Nephron (organoid): ENCODE measurements around the gene TNS2.

Experiments
- H3K27ac Mint-ChIP-seq, 3 experiments: 2 replicates each; pipeline ENCODE4 v1.8.0; 2020; ENCODE audit warnings: mixed read lengths in 3 of 3, mild to moderate bottlenecking in 2 of 3, moderate library complexity in 1 of 3
- H3K27me3 Mint-ChIP-seq: 2 replicates; pipeline ENCODE4 v1.8.0; 2021; ENCODE audit warnings: low read depth, mild to moderate bottlenecking, moderate library complexity, mixed read lengths
- H3K36me3 Mint-ChIP-seq: 2 replicates; pipeline ENCODE4 v1.8.0; 2020; ENCODE audit warnings: low read depth, mixed read lengths
- H3K4me1 Mint-ChIP-seq: 2 replicates; pipeline ENCODE4 v1.8.0; 2020; ENCODE audit warnings: mixed read lengths
- H3K4me3 Mint-ChIP-seq, 3 experiments: 2 replicates each; pipeline ENCODE4 v1.8.0; 2020; ENCODE audit warnings: mild to moderate bottlenecking in 3 of 3, mixed read lengths in 3 of 3, moderate library complexity in 2 of 3
- H3K9me3 Mint-ChIP-seq: 2 replicates; pipeline ENCODE4 v1.8.0; 2020; ENCODE audit warnings: mixed read lengths
- CTCF ChIP-seq, 3 experiments: fragments of 200-600 bp; sonication (generic); IDR thresholded peaks; one replicate each; pipeline ENCODE4 v1.5.0; 2021; ENCODE audit warnings: antibody characterized with exemption in 3 of 3; ENCODE audit not compliant: unreplicated experiment in 3 of 3

TNS2 gene

DNA sequence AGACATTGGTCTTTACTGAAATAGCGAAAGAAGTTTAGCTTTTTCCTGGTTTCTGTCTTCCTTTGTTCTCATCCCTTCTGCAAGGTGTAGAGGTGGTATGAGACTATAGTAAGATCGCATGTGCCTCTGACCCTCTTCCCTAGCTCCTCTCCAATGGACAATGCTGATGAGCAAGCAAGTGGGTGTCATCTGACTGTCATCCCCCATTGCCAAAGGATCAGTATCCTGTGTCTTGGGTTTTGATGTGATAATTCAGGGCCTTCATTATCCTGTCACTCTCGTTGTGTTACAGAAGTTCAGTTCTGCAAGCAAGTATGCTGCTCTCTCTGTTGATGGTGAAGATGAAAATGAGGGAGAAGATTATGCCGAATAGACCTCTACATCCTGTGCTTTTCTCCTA is 10.0 kb upstream of the TNS2 start:
- Mint-ChIP-seq H3K4me3 (no peak overlapping the region), H3K27me3 (no peaks in the 10 kb centered on the region)
- no peak for TF ChIP-seq CTCF (IDR thresholded peaks at IDR 0.05; ENCODE audit: unreplicated experiment in 3 of 3)

GRCh38 chr12:53042607-53043454 is 7.0 kb upstream of the TNS2 start:
- Mint-ChIP-seq H3K27ac (peak overlapping the region; percentile 12 to 50 (median 25)), H3K4me1 (peaks cover 35% of the 10 kb centered on the region), H3K36me3 (peaks cover 30% of the 10 kb centered on the region), H3K9me3 (no peaks in the 10 kb centered on the region), H3K4me3 (peak overlapping the region; percentile 3 to 20 (median 18)), H3K27me3 (peaks cover 6% of the 10 kb centered on the region)
- TF ChIP-seq CTCF (IDR thresholded peaks at IDR 0.05; ENCODE audit: unreplicated experiment in 3 of 3), result no peak

More for the DNA sequence above, 10.0 kb upstream of the TNS2 start:
- peaks cover 16% of the 10 kb centered on the region for H3K4me1 Mint-ChIP-seq
- no peaks in the 10 kb centered on the region for H3K9me3 Mint-ChIP-seq
- peaks cover 52% of the 10 kb centered on the region for H3K36me3 Mint-ChIP-seq
- H3K27ac Mint-ChIP-seq, result peak overlapping the region in 1 of 3 experiments; percentile 40

GRCh38 chr12:53044052-53044581 is 5.7 kb upstream of the TNS2 start:
- peak overlapping the region; percentile 87 to 100 (median 97) for H3K27ac Mint-ChIP-seq
- H3K4me3 Mint-ChIP-seq, result peak overlapping the region; percentile 23 to 96 (median 94)
- H3K4me1 Mint-ChIP-seq, result peaks cover 48% of the 10 kb centered on the region
- H3K27me3 Mint-ChIP-seq, result peaks cover 6% of the 10 kb centered on the region
- TF ChIP-seq CTCF (IDR thresholded peaks at IDR 0.05; ENCODE audit: unreplicated experiment in 3 of 3), result no peak
- peaks cover 19% of the 10 kb centered on the region for H3K36me3 Mint-ChIP-seq
- no peaks in the 10 kb centered on the region for H3K9me3 Mint-ChIP-seq

DNA sequence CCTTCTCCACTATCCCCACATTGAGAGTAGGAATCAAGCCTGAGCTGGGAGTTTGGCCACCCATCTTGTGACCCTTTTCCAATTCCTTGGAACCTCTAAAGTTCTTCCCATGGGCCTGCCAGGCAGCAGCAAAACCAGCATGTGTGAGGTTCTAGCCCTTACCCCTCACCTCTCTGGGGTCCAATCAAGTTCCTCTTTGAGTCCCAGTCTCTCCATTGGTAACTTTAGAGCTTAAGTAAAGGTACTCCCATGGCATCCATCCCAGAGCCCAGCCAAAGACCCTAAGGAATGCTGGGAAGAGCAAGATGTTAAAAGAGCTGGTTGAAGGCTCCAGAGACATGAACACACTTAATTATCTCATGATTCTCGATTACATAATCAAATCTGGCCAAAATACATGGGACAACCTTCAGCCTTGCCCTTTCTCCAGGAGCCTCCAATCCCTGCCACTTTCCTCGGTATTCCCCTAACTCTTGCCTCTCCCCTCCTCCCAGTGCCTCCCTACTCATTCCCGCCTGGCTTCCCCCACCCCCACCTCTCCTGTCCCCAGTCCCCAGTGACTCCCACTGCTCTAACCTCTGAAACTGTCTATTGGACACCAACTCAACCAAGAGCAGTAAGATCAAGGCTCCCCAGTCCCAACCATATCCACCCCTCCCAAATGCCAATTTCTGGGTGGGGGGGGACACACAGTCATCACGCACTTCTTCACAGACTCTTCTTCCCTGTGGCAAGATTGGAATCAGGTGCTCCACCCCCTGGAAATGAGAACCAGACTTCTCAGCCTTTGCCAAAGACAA is 4.8 kb upstream of the TNS2 start:
- Mint-ChIP-seq H3K4me1 (peaks cover 55% of the 10 kb centered on the region), H3K4me3 (peak overlapping the region; percentile 94 to 99 (median 96)), H3K27ac (peak overlapping the region; percentile 97 to 100 (median 99)), H3K27me3 (peaks cover 6% of the 10 kb centered on the region), H3K9me3 (no peaks in the 10 kb centered on the region), H3K36me3 (peaks cover 12% of the 10 kb centered on the region)
- TF ChIP-seq CTCF (IDR thresholded peaks at IDR 0.05; ENCODE audit: unreplicated experiment in 3 of 3), result no peak

GRCh38 chr12:53045696-53046045 is 4.2 kb upstream of the TNS2 start:
- H3K27me3 Mint-ChIP-seq, result peaks cover 6% of the 10 kb centered on the region
- peaks cover 12% of the 10 kb centered on the region for H3K36me3 Mint-ChIP-seq
- no peaks in the 10 kb centered on the region for H3K9me3 Mint-ChIP-seq
- TF ChIP-seq CTCF (IDR thresholded peaks at IDR 0.05; ENCODE audit: unreplicated experiment in 3 of 3), result no peak
- peak overlapping the region; percentile 94 to 99 (median 96) for H3K4me3 Mint-ChIP-seq
- peaks cover 59% of the 10 kb centered on the region for H3K4me1 Mint-ChIP-seq
- H3K27ac Mint-ChIP-seq, result peak overlapping the region; percentile 97 to 100 (median 99)
